ENCODE measurements around the gene SPATS2.

- TF ChIP-seq POLR2AphosphoS5 (IDR thresholded peaks at IDR 0.05; ENCODE audit: low read depth, low read length): no peak
- no peak for TF ChIP-seq SIN3A (IDR thresholded peaks at IDR 0.05; ENCODE audit: borderline replicate concordance, insufficient read depth, low read length)
These were observed 88.9 kb downstream of the SPATS2 start for GRCh38 chr12:49456131-49456679.

All from PFSK-1 (cell line).